ENCODE measurements around the gene CPAMD8.

- TF ChIP-seq YY1 (IDR thresholded peaks at IDR 0.05; ENCODE audit: insufficient read depth, insufficient read length) (no peak), SUZ12 (IDR thresholded peaks at IDR 0.05; ENCODE audit: extremely low read depth, insufficient read depth, insufficient read length) (no peak), ZNF274 (IDR thresholded peaks at IDR 0.05; ENCODE audit: low read depth, low read length) (no peak)
Observed at GRCh38 chr19:17069193-17069592, 42.6 kb upstream of the CPAMD8 start.
